UCSD-AML1 (cell line): Measurements from ENCODE around the gene ANO7.

Source experiments
- DNase-seq: peaks from one replicate; lab custom pipeline; 2025; ENCODE audit not compliant: unreplicated experiment; lab: John Stamatoyannopoulos, UW

The ANO7 gene

DNA sequence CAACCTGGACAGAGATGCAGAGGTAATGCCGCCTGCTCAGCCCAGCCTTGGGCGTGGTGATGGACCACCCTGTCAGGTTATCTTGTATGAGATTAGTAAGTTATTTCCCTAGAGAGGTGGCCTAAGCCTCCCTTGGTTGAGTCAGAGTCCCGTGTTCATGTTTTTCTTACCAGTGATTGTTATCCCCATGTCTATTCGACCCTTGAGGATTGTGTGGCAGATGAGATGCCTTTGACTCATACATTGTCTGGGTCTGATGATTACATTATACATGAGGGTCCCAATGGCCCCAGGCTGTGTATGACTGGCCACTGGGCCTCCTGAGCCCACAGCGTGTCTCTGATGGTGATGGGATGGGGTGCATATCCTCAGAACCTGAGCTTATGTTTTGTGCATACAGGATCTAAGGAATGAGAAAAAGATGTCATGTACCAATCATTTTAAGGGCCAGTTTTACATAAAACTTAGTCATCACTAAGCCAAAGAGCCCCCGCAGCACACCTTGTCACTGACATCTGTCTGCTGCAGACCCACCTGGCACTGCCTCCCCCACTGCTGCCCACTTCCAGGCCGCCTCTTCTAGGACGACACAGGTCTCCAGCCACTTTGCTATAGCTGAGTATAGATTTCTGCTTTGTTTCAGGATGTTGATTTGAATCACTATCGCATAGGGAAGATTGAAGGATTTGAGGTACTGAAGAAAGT lies 30.5 kb upstream of the ANO7 start:
- DNase-seq: no peak

DNA sequence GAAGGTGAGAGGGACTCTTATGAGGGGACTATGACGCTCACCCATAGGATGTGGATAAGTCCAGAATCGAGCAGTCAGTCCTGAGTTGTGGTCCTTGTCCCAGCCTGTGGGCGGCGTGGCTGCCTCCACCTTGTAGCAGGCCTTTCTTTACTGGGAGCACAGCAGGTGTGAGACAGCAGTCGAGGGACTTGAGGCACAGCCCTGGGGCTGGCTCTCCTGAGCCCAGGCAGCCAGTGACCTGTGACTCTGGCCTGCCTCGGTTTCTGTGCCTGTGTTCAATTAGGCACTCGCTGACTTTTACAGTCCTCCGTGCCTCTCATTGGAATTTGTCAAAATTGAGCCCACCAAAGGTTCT lies 30.0 kb upstream of the ANO7 start:
- DNase-seq: no peak

GRCh38 chr2:241159116-241159515 lies 29.4 kb upstream of the ANO7 start:
- DNase-seq: no peak

GRCh38 chr2:241160318-241160717 lies 28.2 kb upstream of the ANO7 start:
- no peak for DNase-seq

- no peak for DNase-seq
Observed at GRCh38 chr2:241161646-241162281, 26.7 kb upstream of the ANO7 start.

- DNase-seq: no peak
Observed at GRCh38 chr2:241163601-241164118, 24.8 kb upstream of the ANO7 start.

DNA sequence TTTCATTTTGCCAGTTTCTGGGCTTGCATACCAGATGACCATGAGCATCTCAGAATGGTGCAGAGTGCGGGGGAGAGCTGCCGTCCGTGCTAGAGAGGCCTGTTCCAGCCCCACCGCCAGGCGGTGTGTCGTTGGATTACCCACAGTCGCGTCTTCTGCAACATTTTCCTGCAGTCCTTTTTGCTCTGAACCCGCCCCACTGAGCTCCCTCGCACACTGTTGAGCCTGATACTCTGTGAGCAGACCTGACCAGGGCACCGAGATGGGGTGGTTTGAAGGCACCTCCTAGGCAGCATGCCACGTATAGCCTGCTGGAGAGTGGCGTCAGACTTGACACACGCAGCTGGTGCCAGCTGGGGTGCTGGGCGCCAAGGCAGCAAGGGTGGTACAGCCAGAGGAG lies 20.1 kb upstream of the ANO7 start:
- no peak for DNase-seq

GRCh38 chr2:241173557-241173956 lies 14.9 kb upstream of the ANO7 start:
- no peak for DNase-seq

DNA sequence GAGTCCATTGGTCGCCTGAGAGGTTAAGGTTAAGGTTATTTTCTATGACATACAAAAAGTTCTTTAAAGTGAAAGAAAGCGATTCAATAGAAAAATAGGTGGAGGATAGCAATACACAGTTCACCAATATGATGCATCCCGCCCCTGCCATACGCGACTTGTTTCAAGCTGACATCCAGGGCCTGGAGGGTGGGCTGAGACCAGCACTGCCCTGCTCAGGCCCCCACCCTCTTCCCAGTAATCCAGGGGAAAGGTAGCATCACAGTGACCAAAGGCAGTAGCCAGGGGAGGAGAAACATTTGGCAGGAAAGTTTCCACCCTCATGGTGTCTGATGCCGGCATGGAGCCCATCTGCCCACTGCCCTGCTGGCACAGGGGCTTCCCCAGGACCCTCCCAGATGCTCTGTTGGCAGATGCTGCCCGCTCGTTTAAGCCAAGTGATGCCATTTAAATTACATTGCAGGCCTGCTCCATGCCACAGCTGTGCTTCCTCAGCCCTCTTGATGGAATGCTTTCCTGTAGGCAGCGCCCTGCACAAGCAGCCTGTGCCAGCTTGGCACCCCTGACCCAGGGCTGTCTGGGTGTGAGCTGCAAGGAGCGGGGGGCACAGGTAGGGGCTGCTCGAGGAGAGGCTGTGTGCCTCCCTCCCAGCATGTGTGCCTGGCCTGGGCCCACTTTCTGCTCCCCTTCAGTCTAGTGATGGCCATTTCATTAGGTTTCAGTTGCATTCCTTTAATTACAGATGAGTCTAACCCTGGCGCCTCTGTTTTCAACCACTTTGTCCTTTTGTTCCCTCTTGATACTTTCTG lies 10.7 kb upstream of the ANO7 start:
- DNase-seq: no peak

DNA sequence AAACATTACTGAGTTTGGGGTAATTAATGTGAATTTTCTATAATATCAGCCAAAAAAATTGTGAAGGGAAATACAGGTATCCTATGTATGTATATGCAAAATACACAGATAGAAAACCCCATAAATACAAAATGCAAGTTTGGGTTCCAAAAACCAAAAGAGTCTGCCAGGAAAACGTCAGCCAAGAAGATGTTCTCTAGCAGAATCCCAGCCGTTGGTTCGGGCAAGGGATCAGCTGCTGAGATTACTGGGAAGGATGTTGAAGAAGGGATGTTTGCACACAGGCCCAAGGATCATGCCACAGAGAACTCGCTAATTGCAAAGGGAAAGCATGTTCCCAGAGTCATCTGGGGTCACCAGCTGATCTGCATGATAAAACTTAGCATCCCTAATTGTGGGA lies 9.5 kb upstream of the ANO7 start:
- DNase-seq: no peak

- no peak for DNase-seq
Observed at GRCh38 chr2:241179899-241180298, 8.6 kb upstream of the ANO7 start.

- no peak for DNase-seq
Observed at GRCh38 chr2:241180495-241180894, 8.0 kb upstream of the ANO7 start.

DNA sequence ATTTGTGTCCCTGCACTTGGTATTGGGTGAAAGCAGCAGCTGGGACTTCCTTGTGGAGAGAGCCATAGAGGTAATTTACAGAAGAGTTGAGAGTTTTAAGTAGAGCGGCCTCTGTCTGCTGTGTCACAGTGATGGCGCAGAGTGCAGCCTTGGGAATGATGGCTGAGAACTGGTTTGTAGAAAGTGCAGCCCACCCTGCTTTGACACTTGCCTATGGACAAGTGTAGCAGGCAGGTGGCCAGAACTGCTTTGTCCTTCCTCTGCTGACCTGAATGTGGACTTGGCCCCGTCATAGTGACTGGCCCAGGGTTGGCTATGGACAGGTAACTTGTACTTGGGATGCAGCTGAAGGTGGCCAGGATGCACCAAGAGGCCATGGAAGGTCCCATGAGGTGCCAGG lies 6.4 kb upstream of the ANO7 start:
- no peak for DNase-seq

- DNase-seq: no peak
Observed at GRCh38 chr2:241182531-241183133, 5.8 kb upstream of the ANO7 start.

- DNase-seq: no peak
Observed at GRCh38 chr2:241183221-241183620, 5.3 kb upstream of the ANO7 start.

- no peak for DNase-seq
Observed at GRCh38 chr2:241184901-241185300, 3.6 kb upstream of the ANO7 start.

DNA sequence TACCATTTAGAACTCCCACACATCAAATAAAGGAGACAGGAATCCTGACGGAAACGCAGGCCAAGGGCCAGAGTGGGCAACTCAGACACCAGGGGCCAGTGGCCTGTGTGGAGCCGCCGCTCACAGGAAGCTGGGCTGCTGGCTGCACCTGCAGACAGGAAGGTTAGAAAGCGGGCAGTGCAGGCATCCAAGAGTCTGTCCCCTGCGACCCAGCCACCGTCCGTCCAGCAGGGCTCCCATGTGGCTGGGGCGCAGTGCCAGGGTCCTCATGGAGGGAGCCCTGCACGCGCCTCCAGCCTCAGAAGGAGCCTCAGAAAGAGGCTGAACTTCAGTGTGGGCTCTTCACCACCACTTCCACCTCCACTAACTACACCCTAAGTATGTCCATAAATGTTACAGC lies 2.5 kb upstream of the ANO7 start:
- no peak for DNase-seq

DNA sequence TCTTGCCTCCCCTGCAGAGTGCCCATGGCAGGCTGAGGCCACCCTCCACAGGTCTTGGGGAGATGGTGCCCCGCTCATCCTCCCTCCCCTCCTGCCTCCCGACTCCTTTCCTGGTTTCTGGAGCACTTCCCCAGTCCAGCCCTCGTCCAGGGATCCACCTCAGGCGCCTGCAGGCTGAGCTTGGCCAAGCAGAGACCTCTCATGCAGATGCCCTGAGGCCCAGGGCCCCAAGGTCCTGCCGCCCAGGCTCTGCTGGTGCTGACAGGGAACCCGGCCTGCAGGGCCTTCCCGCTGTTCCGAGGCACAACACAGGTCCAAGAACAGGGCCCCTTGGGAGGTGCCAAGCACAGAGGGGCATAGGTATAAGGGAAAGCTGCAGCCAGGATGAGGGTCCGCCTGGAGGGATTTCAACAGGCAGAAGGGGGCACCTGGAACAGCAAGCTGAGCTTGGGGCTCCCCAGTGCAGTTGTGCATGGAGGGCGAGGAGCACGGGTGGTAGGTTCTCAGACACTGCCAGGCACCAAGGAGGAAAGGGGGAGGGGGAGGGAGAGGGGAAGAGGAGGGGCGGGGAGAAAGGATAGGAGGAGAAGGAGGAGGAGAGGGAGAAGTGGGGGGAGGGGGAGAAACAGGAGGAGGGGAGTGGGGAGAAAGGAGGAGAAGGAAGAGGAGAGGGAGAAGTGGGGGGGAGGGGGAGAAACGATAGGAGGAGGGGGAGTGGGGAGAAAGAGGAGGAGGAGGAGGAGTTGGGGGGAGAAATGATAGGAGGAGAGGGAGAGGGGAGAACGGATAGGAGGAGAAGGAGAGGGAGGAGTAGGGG lies 1.2 kb upstream of the ANO7 start:
- DNase-seq: no peak

DNA sequence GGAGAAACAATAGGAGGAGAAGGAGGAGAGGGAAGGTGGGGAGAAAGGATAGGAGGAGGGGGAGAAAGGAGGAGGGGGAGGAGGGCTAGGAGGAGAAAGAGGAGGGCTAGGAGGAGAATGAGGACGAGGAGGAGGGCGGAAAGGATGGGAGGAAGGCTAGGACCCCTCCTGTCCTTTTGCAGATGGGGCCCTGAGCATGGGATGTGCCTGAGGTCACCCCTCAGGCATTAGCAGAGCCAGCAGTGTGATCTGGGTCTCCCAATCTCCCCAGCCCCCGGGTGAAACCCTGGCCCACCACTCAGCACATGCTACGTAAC lies 601 bp upstream of the ANO7 start:
- no peak for DNase-seq

- no peak for DNase-seq
Observed at GRCh38 chr2:241189093-241189855, 797 bp downstream of the ANO7 start.
